Measurements from ENCODE around the gene HNRNPUL2. TPM values are rescaled to one million over a fixed set of nuclear protein-coding genes. Genes with fewer than 3 reads are reported as not detected.

The HNRNPUL2 gene
- polyA plus RNA-seq, 1 of the 3 experiments (the other 2 are of a cell fraction), result 33.5 TPM

- no peak for TF ChIP-seq SMC3 (IDR thresholded peaks at IDR 0.05; ENCODE audit: low read depth, low read length)
- TF ChIP-seq YY1 (IDR thresholded peaks at IDR 0.05; ENCODE audit: low read depth), result peak; percentile 54
- TF ChIP-seq GABPA (IDR thresholded peaks at IDR 0.05; ENCODE audit: low read depth), result peak; percentile 72
- TF ChIP-seq TCF12 (IDR thresholded peaks at IDR 0.05), result no peak
- TF ChIP-seq FOXM1 (IDR thresholded peaks at IDR 0.05; ENCODE audit: low read depth), result no peak
- TF ChIP-seq FOSL2 (IDR thresholded peaks at IDR 0.05; ENCODE audit: borderline replicate concordance, low read depth), result no peak
- peak; percentile 66 for TF ChIP-seq CHD2 (IDR thresholded peaks at IDR 0.05; ENCODE audit: low read length, partially characterized antibody)
- peak; percentile 89 for TF ChIP-seq MAX (IDR thresholded peaks at IDR 0.05; ENCODE audit: low read depth)
- TF ChIP-seq, protein P1, sequence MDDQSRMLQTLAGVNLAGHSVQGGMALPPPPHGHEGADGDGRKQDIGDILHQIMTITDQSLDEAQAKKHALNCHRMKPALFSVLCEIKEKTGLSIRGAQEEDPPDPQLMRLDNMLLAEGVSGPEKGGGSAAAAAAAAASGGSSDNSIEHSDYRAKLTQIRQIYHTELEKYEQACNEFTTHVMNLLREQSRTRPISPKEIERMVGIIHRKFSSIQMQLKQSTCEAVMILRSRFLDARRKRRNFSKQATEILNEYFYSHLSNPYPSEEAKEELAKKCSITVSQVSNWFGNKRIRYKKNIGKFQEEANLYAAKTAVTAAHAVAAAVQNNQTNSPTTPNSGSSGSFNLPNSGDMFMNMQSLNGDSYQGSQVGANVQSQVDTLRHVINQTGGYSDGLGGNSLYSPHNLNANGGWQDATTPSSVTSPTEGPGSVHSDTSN (IDR thresholded peaks at IDR 0.05), result peak; percentile 6
- no peak for TF ChIP-seq GATA2 (CRISPR knock-in tag; IDR thresholded peaks at IDR 0.05)
- peak; percentile 89 for TF ChIP-seq POLR2AphosphoS5 (IDR thresholded peaks at IDR 0.05; ENCODE audit: low read depth, low read length)
- no peak for TF ChIP-seq FOXJ3 (CRISPR knock-in tag; IDR thresholded peaks at IDR 0.05)
- TF ChIP-seq NFIC (IDR thresholded peaks at IDR 0.05; ENCODE audit: borderline replicate concordance), result no peak
Measured at GRCh38 chr11:62727165-62727871, at the start of gene HNRNPUL2 (continued).

- Histone ChIP-seq H3K9ac (no peak overlapping the region), H3F3A (replicated peaks; ENCODE audit: insufficient read depth) (peaks cover 10% of the 10 kb centered on the region), H3K27ac (ENCODE audit: low read depth in 2 of 2, low read length in 1 of 2) (no peak overlapping the region), H3K9me2 (no peaks in the 10 kb centered on the region), H3K4me2 (no peak overlapping the region), H3K4me1 (ENCODE audit: control insufficient read depth in 1 of 2, insufficient read depth in 2 of 2, low read depth in 1 of 2, low read length in 1 of 2) (peaks cover 0 to 6% of the 10 kb centered on the region in 2 experiments; a peak in 1 of 4 replicates), H3K36me3 (replicated peaks in 1 of 2; ENCODE audit: control insufficient read depth in 1 of 2, insufficient read depth in 2 of 2, low read length in 1 of 2) (peaks cover 5 to 6% of the 10 kb centered on the region in 2 experiments), H3K79me2 (ENCODE audit: insufficient read depth) (peaks cover 32% of the 10 kb centered on the region), H3K9me3 (no peaks in the 10 kb centered on the region), H4K20me1 (ENCODE audit: insufficient read depth) (no peaks in the 10 kb centered on the region), H2AFZ (ENCODE audit: low read depth) (no peak overlapping the region), H3K27me3 (ENCODE audit: insufficient read depth) (no peaks in the 10 kb centered on the region), H3K4me3 (ENCODE audit: low read depth in 2 of 2, low read length in 1 of 2) (no peak overlapping the region)
- CTCF ChIA-PET, result interaction anchor here (9.8 kb wide), 1 partner anchor 11 kb away, joined by 130 read pairs; the partner anchor contains the start of gene TMEM179B
- POLR2A ChIA-PET, result interaction anchor here (0.7 to 1.8 kb wide), 3 partner anchors 11 to 66 kb away, joined by 3 to 8 read pairs (median 5); partner anchors contain the start of gene ZBTB3
- WGBS (ENCODE audit: low lambda C conversion rate), result 95% methylated on average over 17 of the region's 17 CpGs
- TF ChIP-seq SMC3 (IDR thresholded peaks at IDR 0.05; ENCODE audit: low read depth, low read length), result no peak
- no peak for TF ChIP-seq POLR2AphosphoS5 (IDR thresholded peaks at IDR 0.05; ENCODE audit: low read depth, low read length)
- no peak for TF ChIP-seq USF1 (IDR thresholded peaks at IDR 0.05; ENCODE audit: borderline replicate concordance, low read depth)
- TF ChIP-seq, protein P2, sequence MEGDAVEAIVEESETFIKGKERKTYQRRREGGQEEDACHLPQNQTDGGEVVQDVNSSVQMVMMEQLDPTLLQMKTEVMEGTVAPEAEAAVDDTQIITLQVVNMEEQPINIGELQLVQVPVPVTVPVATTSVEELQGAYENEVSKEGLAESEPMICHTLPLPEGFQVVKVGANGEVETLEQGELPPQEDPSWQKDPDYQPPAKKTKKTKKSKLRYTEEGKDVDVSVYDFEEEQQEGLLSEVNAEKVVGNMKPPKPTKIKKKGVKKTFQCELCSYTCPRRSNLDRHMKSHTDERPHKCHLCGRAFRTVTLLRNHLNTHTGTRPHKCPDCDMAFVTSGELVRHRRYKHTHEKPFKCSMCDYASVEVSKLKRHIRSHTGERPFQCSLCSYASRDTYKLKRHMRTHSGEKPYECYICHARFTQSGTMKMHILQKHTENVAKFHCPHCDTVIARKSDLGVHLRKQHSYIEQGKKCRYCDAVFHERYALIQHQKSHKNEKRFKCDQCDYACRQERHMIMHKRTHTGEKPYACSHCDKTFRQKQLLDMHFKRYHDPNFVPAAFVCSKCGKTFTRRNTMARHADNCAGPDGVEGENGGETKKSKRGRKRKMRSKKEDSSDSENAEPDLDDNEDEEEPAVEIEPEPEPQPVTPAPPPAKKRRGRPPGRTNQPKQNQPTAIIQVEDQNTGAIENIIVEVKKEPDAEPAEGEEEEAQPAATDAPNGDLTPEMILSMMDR (IDR thresholded peaks at IDR 0.05), result no peak
- TF ChIP-seq GATA2 (CRISPR knock-in tag; IDR thresholded peaks at IDR 0.05), result no peak
- no peak for TF ChIP-seq MEF2A (IDR thresholded peaks at IDR 0.05; ENCODE audit: borderline replicate concordance, low read depth)
- no peak for TF ChIP-seq CHD2 (IDR thresholded peaks at IDR 0.05; ENCODE audit: low read length, partially characterized antibody)
- TF ChIP-seq FOSL2 (IDR thresholded peaks at IDR 0.05; ENCODE audit: borderline replicate concordance, low read depth), result no peak
- TF ChIP-seq, protein P1 (IDR thresholded peaks at IDR 0.05), result no peak
- TF ChIP-seq SIN3A (IDR thresholded peaks at IDR 0.05; ENCODE audit: borderline replicate concordance, low read depth, low read length), result no peak
- no peak for TF ChIP-seq FOXJ3 (CRISPR knock-in tag; IDR thresholded peaks at IDR 0.05)
- no peak for TF ChIP-seq NRF1 (IDR thresholded peaks at IDR 0.05; ENCODE audit: low read depth, low read length)
- TF ChIP-seq RCOR1 (IDR thresholded peaks at IDR 0.05; ENCODE audit: low read length), result no peak
- no peak for TF ChIP-seq YY1 (IDR thresholded peaks at IDR 0.05; ENCODE audit: low read depth)
- DNase-seq, result no peak
Measured at GRCh38 chr11:62775646-62776045, 48.4 kb upstream of the HNRNPUL2 start.

Measured in SK-N-SH (cell line).